GM12878 (cell line): ENCODE results near the gene ISCA2.

ENCODE experiments used
- ATF7 ChIP-seq: fragments of 450-650 bp; IDR thresholded peaks from 2 replicates; pipeline ENCODE4 v1.6.1; 2016; ENCODE audit warnings: low read depth, mild to moderate bottlenecking
- BHLHE40 ChIP-seq, 2 experiments: fragments of 450-650 bp in 1 of 2; IDR thresholded peaks; 2 replicates each; pipeline ENCODE4 v1.6.1; 2011 to 2017; ENCODE audit warnings: low read depth in 2 of 2, borderline replicate concordance in 1 of 2, improper control_type of control experiment in 1 of 2, low read length in 1 of 2, mild to moderate bottlenecking in 1 of 2
- EZH2 ChIP-seq: IDR thresholded peaks from 2 replicates; pipeline ENCODE4 v1.6.1; 2012; ENCODE audit warnings: low read depth, mild to moderate bottlenecking, control low read depth, inconsistent platforms, low read length, borderline replicate concordance; ENCODE audit not compliant: control insufficient read depth
- LARP7 ChIP-seq: fragments of 450-650 bp; IDR thresholded peaks from 2 replicates; pipeline ENCODE4 v1.6.1; 2017; ENCODE audit warnings: mild to moderate bottlenecking
- MYC ChIP-seq: IDR thresholded peaks from 2 replicates; pipeline ENCODE4 v1.6.1; 2011; ENCODE audit warnings: mild to moderate bottlenecking, low read length, moderate library complexity, inconsistent platforms; ENCODE audit not compliant: insufficient read depth, insufficient replicate concordance, insufficient read length, severe bottlenecking
- POLR2A ChIP-seq: IDR thresholded peaks from 2 replicates; pipeline ENCODE4 v1.6.1; 2011; ENCODE audit warnings: low read depth, mild to moderate bottlenecking, low read length
- RAD21 ChIP-seq: IDR thresholded peaks from 2 replicates; pipeline ENCODE4 v1.6.1; 2011; ENCODE audit warnings: mild to moderate bottlenecking, low read depth, low read length, moderate library complexity; ENCODE audit not compliant: insufficient read depth
- SIN3A ChIP-seq: IDR thresholded peaks from 2 replicates; pipeline ENCODE4 v1.6.1; 2012; ENCODE audit warnings: low read depth, low read length, improper control_type of control experiment
- SP1 ChIP-seq: IDR thresholded peaks from one replicate; pipeline ENCODE4 v1.6.1; 2011; ENCODE audit warnings: low read depth, low read length
- SUPT20H ChIP-seq: IDR thresholded peaks from 2 replicates; pipeline ENCODE4 v1.6.1; 2011; ENCODE audit warnings: low read depth, mild to moderate bottlenecking, low read length, moderate library complexity, borderline replicate concordance; ENCODE audit not compliant: control insufficient read depth
- ZNF24 ChIP-seq: fragments of 450-650 bp; IDR thresholded peaks from 2 replicates; pipeline ENCODE4 v1.6.1; 2017; ENCODE audit warnings: antibody characterized with exemption, mild to moderate bottlenecking
- TF ChIP-seq, protein P1 (sequence below), 3 experiments: IDR thresholded peaks in 2 of 3; conservative IDR thresholded peaks in 1 of 3; 2 replicates each; pipeline ENCODE4 v1.5.1; 2011; ENCODE audit warnings: low read depth in 3 of 3, low read length in 3 of 3, mild to moderate bottlenecking in 3 of 3, control low read depth in 2 of 3, moderate library complexity in 2 of 3, inconsistent platforms in 1 of 3, mixed read lengths in 1 of 3; ENCODE audit not compliant: control insufficient read depth in 2 of 3, insufficient read depth in 1 of 3; ENCODE audit errors: extremely low read depth in 1 of 3
- TF ChIP-seq, protein P2 (sequence below): IDR thresholded peaks from 2 replicates; pipeline ENCODE4 v1.6.1; 2012; ENCODE audit warnings: low read length, inconsistent platforms
- TF ChIP-seq, protein P3 (sequence below): fragments of 450-650 bp; IDR thresholded peaks from 2 replicates; pipeline ENCODE4 v1.6.1; 2017; ENCODE audit warnings: mild to moderate bottlenecking

DNA sequence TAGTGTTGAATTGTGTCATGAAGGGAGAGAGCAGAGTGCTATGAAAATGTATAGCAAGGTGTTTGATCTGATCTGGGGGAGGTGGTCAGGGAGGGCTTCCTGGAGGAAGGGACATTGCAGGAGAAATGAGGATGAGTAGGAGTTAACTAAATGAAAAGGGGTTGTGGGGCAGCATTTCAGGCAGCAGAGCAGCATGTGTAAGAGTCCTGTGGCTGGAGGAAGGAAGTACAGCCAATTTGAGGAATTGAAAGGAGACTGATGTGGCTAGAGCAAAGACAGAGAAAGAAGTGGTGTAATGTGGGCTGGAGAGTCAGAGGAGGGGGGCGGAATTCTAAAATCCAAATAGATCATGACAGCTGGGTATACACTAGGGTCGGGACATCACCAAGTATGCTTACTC lies 21.0 kb upstream of the ISCA2 start:
- TF ChIP-seq SP1 (no peak), BHLHE40 (IDR thresholded peaks at IDR 0.05; ENCODE audit: borderline replicate concordance in 1 of 2, low read depth in 2 of 2, low read length in 1 of 2) (no peak), POLR2A (no peak), SUPT20H (no peak), ATF7 (no peak), MYC (no peak), RAD21 (no peak), ZNF24 (no peak), EZH2 (no peak), SIN3A (no peak), LARP7 (no peak)
- TF ChIP-seq, protein P1, sequence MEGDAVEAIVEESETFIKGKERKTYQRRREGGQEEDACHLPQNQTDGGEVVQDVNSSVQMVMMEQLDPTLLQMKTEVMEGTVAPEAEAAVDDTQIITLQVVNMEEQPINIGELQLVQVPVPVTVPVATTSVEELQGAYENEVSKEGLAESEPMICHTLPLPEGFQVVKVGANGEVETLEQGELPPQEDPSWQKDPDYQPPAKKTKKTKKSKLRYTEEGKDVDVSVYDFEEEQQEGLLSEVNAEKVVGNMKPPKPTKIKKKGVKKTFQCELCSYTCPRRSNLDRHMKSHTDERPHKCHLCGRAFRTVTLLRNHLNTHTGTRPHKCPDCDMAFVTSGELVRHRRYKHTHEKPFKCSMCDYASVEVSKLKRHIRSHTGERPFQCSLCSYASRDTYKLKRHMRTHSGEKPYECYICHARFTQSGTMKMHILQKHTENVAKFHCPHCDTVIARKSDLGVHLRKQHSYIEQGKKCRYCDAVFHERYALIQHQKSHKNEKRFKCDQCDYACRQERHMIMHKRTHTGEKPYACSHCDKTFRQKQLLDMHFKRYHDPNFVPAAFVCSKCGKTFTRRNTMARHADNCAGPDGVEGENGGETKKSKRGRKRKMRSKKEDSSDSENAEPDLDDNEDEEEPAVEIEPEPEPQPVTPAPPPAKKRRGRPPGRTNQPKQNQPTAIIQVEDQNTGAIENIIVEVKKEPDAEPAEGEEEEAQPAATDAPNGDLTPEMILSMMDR (IDR thresholded peaks at IDR 0.05 in 2 of 3, conservative IDR thresholded peaks at IDR 0.05 in 1 of 3; ENCODE audit: control insufficient read depth in 2 of 3, extremely low read depth in 1 of 3, insufficient read depth in 1 of 3, low read depth in 3 of 3, low read length in 3 of 3): no peak
- TF ChIP-seq, protein P2, sequence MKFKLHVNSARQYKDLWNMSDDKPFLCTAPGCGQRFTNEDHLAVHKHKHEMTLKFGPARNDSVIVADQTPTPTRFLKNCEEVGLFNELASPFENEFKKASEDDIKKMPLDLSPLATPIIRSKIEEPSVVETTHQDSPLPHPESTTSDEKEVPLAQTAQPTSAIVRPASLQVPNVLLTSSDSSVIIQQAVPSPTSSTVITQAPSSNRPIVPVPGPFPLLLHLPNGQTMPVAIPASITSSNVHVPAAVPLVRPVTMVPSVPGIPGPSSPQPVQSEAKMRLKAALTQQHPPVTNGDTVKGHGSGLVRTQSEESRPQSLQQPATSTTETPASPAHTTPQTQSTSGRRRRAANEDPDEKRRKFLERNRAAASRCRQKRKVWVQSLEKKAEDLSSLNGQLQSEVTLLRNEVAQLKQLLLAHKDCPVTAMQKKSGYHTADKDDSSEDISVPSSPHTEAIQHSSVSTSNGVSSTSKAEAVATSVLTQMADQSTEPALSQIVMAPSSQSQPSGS: no peak
- TF ChIP-seq, protein P3, sequence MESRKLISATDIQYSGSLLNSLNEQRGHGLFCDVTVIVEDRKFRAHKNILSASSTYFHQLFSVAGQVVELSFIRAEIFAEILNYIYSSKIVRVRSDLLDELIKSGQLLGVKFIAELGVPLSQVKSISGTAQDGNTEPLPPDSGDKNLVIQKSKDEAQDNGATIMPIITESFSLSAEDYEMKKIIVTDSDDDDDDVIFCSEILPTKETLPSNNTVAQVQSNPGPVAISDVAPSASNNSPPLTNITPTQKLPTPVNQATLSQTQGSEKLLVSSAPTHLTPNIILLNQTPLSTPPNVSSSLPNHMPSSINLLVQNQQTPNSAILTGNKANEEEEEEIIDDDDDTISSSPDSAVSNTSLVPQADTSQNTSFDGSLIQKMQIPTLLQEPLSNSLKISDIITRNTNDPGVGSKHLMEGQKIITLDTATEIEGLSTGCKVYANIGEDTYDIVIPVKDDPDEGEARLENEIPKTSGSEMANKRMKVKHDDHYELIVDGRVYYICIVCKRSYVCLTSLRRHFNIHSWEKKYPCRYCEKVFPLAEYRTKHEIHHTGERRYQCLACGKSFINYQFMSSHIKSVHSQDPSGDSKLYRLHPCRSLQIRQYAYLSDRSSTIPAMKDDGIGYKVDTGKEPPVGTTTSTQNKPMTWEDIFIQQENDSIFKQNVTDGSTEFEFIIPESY: no peak
